ENCODE data around the gene YPEL2.

- no peak for TF ChIP-seq CTCF (IDR thresholded peaks at IDR 0.05; ENCODE audit: insufficient read depth, low read length, poor library complexity, severe bottlenecking)
- no peak for TF ChIP-seq EZH2phosphoT487 (conservative IDR thresholded peaks at IDR 0.05; ENCODE audit: low read length)
These were observed 22.7 kb downstream of the YPEL2 start for GRCh38 chr17:59353936-59354755.

Data from SU-DHL-6 (cell line).